Measurements from ENCODE around the gene C16orf74.

The C16orf74 gene

GRCh38 chr16:85674418-85674755 is 76.5 kb downstream of the C16orf74 start:
- no peak for ATAC-seq

GRCh38 chr16:85673529-85674417 is 77.1 kb downstream of the C16orf74 start:
- TF ChIP-seq GLIS3 (CRISPR knock-in tag; IDR thresholded peaks at IDR 0.05) (no peak), TOX (CRISPR knock-in tag; IDR thresholded peaks at IDR 0.05; ENCODE audit: borderline replicate concordance) (no peak), TCF4 (CRISPR knock-in tag; IDR thresholded peaks at IDR 0.05; ENCODE audit: borderline replicate concordance) (peak; percentile 63; the same call in 1 of the 2 replicates), CSRNP3 (CRISPR knock-in tag; IDR thresholded peaks at IDR 0.05) (no peak)
- peak; percentile 46 for ATAC-seq

More at GRCh38 chr16:85674418-85674755, 76.5 kb downstream of the C16orf74 start:
- no peak for TF ChIP-seq BACH2 (CRISPR knock-in tag; IDR thresholded peaks at IDR 0.05; ENCODE audit: borderline replicate concordance)
- no peak for TF ChIP-seq ARNTL (CRISPR knock-in tag; IDR thresholded peaks at IDR 0.05; ENCODE audit: borderline replicate concordance, low read depth)
- TF ChIP-seq CSDC2 (CRISPR knock-in tag; IDR thresholded peaks at IDR 0.05), result no peak
- no peak for TF ChIP-seq POU6F1 (CRISPR knock-in tag; IDR thresholded peaks at IDR 0.05; ENCODE audit: borderline replicate concordance, low read depth)
- TF ChIP-seq ZNF565 (CRISPR knock-in tag; conservative IDR thresholded peaks at IDR 0.05; ENCODE audit: low read depth), result no peak
- TF ChIP-seq PPARA (CRISPR knock-in tag; IDR thresholded peaks at IDR 0.05; ENCODE audit: borderline replicate concordance), result no peak

- TF ChIP-seq CSDC2 (CRISPR knock-in tag; IDR thresholded peaks at IDR 0.05), result no peak
- TF ChIP-seq PPARA (CRISPR knock-in tag; IDR thresholded peaks at IDR 0.05; ENCODE audit: borderline replicate concordance), result no peak
- no peak for TF ChIP-seq TCF4 (CRISPR knock-in tag; IDR thresholded peaks at IDR 0.05; ENCODE audit: borderline replicate concordance)
- TF ChIP-seq RARB (CRISPR knock-in tag; IDR thresholded peaks at IDR 0.05), result no peak
- TF ChIP-seq OSR1 (CRISPR knock-in tag; IDR thresholded peaks at IDR 0.05), result no peak
- TF ChIP-seq BACH2 (CRISPR knock-in tag; IDR thresholded peaks at IDR 0.05; ENCODE audit: borderline replicate concordance), result no peak
- no peak for ATAC-seq
Measured at GRCh38 chr16:85670840-85671239, 80.1 kb downstream of the C16orf74 start.

- no peak for ATAC-seq
- TF ChIP-seq ZFP3 (CRISPR knock-in tag; IDR thresholded peaks at IDR 0.05), result no peak
- TF ChIP-seq PPARA (CRISPR knock-in tag; IDR thresholded peaks at IDR 0.05; ENCODE audit: borderline replicate concordance), result no peak
- TF ChIP-seq TSHZ2 (CRISPR knock-in tag; IDR thresholded peaks at IDR 0.05), result no peak
- no peak for TF ChIP-seq CREB5 (CRISPR knock-in tag; IDR thresholded peaks at IDR 0.05; ENCODE audit: low read depth)
- no peak for TF ChIP-seq ESRRG (CRISPR knock-in tag; IDR thresholded peaks at IDR 0.05)
- TF ChIP-seq SNAI2 (CRISPR knock-in tag; IDR thresholded peaks at IDR 0.05), result no peak
Measured at GRCh38 chr16:85668676-85669424, 82.0 kb downstream of the C16orf74 start.
